Thyroid gland (tissue), 4 donors: Measurements from ENCODE around the gene SLC22A1.
"Not testable (repeated sequence)": the region's sequence is repeated elsewhere in the genome, so short reads cannot be mapped to it uniquely, and the experiment has no call there.

Source experiments
- POLR2A ChIP-seq, 2 donors: fragments of 450-650 bp; IDR thresholded peaks; one replicate each; pipeline ENCODE4 v1.6.1; 2017; ENCODE audit warnings: antibody characterized with exemption in 2 of 2, mild to moderate bottlenecking in 2 of 2, moderate library complexity in 1 of 2
- TF ChIP-seq, protein P1 (sequence below), 6 experiments: fragments of 200-600 bp in 3 of 6; fragments of 450-650 bp in 3 of 6; sonication (generic) in 3 of 6; IDR thresholded peaks; one replicate each; pipeline ENCODE4 v1.5.1; 2016 to 2019; ENCODE audit warnings: antibody characterized with exemption in 6 of 6, mild to moderate bottlenecking in 2 of 6, inconsistent platforms in 1 of 6, moderate library complexity in 1 of 6

DNA sequence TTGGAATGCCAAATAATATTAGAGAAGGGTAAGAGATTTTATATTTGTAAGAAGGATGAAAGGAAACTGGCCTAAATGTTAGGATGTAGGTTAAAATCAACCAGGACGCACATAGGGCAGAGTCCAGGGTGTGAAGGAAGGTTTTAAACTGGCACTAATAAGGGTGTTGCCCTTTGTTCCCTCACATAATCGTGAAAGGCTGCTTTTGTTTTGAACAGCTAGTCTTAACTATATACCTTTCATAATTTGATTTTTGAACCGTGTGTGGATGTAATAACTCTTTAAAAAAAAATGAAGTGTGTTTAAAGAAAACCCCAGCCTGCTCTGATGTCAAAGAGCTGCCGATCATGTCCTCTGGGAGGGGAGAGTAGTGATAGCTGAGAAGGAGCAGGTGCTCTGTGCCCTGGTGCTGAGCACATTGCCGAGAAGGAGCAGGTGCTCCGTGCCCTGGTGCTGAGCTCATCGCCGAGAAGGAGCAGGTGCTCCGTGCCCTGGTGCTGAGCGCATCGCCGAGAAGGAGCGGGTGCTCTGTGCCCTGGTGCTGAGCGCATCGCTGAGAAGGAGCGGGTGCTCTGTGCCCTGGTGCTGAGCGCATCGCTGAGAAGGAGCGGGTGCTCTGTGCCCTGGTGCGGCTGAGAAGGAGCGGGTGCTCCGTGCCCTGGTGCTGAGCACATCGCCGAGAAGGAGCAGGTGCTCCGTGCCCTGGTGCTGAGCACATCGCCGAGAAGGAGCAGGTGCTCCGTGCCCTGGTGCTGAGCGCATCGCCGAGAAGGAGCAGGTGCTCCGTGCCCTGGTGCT is 31.0 kb upstream of the SLC22A1 start:
- TF ChIP-seq, protein P1, sequence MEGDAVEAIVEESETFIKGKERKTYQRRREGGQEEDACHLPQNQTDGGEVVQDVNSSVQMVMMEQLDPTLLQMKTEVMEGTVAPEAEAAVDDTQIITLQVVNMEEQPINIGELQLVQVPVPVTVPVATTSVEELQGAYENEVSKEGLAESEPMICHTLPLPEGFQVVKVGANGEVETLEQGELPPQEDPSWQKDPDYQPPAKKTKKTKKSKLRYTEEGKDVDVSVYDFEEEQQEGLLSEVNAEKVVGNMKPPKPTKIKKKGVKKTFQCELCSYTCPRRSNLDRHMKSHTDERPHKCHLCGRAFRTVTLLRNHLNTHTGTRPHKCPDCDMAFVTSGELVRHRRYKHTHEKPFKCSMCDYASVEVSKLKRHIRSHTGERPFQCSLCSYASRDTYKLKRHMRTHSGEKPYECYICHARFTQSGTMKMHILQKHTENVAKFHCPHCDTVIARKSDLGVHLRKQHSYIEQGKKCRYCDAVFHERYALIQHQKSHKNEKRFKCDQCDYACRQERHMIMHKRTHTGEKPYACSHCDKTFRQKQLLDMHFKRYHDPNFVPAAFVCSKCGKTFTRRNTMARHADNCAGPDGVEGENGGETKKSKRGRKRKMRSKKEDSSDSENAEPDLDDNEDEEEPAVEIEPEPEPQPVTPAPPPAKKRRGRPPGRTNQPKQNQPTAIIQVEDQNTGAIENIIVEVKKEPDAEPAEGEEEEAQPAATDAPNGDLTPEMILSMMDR (IDR thresholded peaks at IDR 0.05), result not testable (repeated sequence)
- not testable (repeated sequence) for TF ChIP-seq POLR2A (IDR thresholded peaks at IDR 0.05)
